Measurements from ENCODE around the gene CD63.
A peak's percentile ranks its signal among the peaks of the same experiment; 100 is the strongest.

Gene CD63

GRCh38 chr12:55720071-55720564 is 8.7 kb downstream of the CD63 start, which contains the start of gene RDH5:
TSS of gene RDH5 (plus strand) at chr12:55720393. CDS start at chr12:55721185, 792 bp downstream.
- no peak for DNase-seq

GRCh38 chr12:55719371-55719770 is 9.4 kb downstream of the CD63 start:
- DNase-seq = no peak

- no peak for DNase-seq
Observed at GRCh38 chr12:55718624-55719275, 10.1 kb downstream of the CD63 start.

GRCh38 chr12:55718015-55718414 is 10.8 kb downstream of the CD63 start:
- DNase-seq = no peak

- no peak for DNase-seq
Observed at GRCh38 chr12:55717011-55718007, 11.5 kb downstream of the CD63 start.

- DNase-seq = no peak
Observed at GRCh38 chr12:55716582-55716957, 12.2 kb downstream of the CD63 start.

GRCh38 chr12:55715833-55716581 is 12.8 kb downstream of the CD63 start, which contains the start of gene BLOC1S1:
TSS of gene BLOC1S1 (plus strand) at chr12:55716046. CDS start at chr12:55716052, 6 bp downstream.
- DNase-seq = peak; percentile 91

- DNase-seq = no peak
Observed at GRCh38 chr12:55715169-55715764, 13.5 kb downstream of the CD63 start.

GRCh38 chr12:55713721-55714120 is 15.1 kb downstream of the CD63 start:
- no peak for DNase-seq

GRCh38 chr12:55712700-55713415 is 16.0 kb downstream of the CD63 start:
- no peak for DNase-seq

- DNase-seq = no peak
Observed at GRCh38 chr12:55711786-55712553, 16.8 kb downstream of the CD63 start.

- DNase-seq = no peak
Observed at GRCh38 chr12:55708695-55709233, 20.0 kb downstream of the CD63 start.

GRCh38 chr12:55707841-55708694 is 20.7 kb downstream of the CD63 start, which contains the start of gene ITGA7:
TSS of gene ITGA7 (minus strand) at chr12:55707904. CDS start at chr12:55707682, 222 bp downstream.
- DNase-seq = peak; percentile 65

GRCh38 chr12:55707219-55707671 is 21.6 kb downstream of the CD63 start:
- DNase-seq = no peak

GRCh38 chr12:55706568-55707218 is 22.1 kb downstream of the CD63 start:
- DNase-seq = no peak

GRCh38 chr12:55705782-55706402 is 22.9 kb downstream of the CD63 start:
- DNase-seq = no peak

GRCh38 chr12:55704824-55705718 is 23.7 kb downstream of the CD63 start:
- DNase-seq = no peak
